ENCODE data around the gene OSTF1.
A peak's percentile ranks its signal among the peaks of the same experiment; 100 is the strongest.

The OSTF1 gene

GRCh38 chr9:75185585-75186170, 97.4 kb downstream of the OSTF1 start:
- no peak for DNase-seq (ENCODE audit: low read depth, low spot score)
- peak; percentile 73 for TF ChIP-seq CTCF (IDR thresholded peaks at IDR 0.05; ENCODE audit: low read depth, low read length)
- in situ Hi-C loops (cut with HindIII; ENCODE audit: low sequenced_read_pairs): no loop called here
- no peak overlapping the region for H3K4me3 ChIP-seq (ENCODE audit: low read depth, low read length)

- in situ Hi-C loops (cut with HindIII; ENCODE audit: low sequenced_read_pairs): no loop called here
- H3K4me3 ChIP-seq (ENCODE audit: low read depth, low read length): no peak overlapping the region
- DNase-seq (ENCODE audit: low read depth, low spot score): peak; percentile 43
- TF ChIP-seq CTCF (IDR thresholded peaks at IDR 0.05; ENCODE audit: low read depth, low read length): peak; percentile 82
Observed at GRCh38 chr9:75186767-75187380, 98.6 kb downstream of the OSTF1 start.

- in situ Hi-C loops (cut with HindIII; ENCODE audit: low sequenced_read_pairs): no loop called here
- DNase-seq (ENCODE audit: low read depth, low spot score): no peak
- no peak for TF ChIP-seq CTCF (IDR thresholded peaks at IDR 0.05; ENCODE audit: low read depth, low read length)
- H3K4me3 ChIP-seq (ENCODE audit: low read depth, low read length): no peak overlapping the region
Observed at GRCh38 chr9:75188756-75189155, 100.4 kb downstream of the OSTF1 start.

- no peak for TF ChIP-seq CTCF (IDR thresholded peaks at IDR 0.05; ENCODE audit: low read depth, low read length)
- H3K4me3 ChIP-seq (ENCODE audit: low read depth, low read length): no peak overlapping the region
- DNase-seq (ENCODE audit: low read depth, low spot score): no peak
- in situ Hi-C loops (cut with HindIII; ENCODE audit: low sequenced_read_pairs): no loop called here
Observed at GRCh38 chr9:75190762-75191161, 102.4 kb downstream of the OSTF1 start.

Data from astrocyte of the spinal cord (primary cell).